ENCODE data around the gene NRXN3.

- no peak for TF ChIP-seq CTCF (IDR thresholded peaks at IDR 0.05; ENCODE audit: poor library complexity, severe bottlenecking)
- no peak for TF ChIP-seq EZH2 (IDR thresholded peaks at IDR 0.05; ENCODE audit: borderline replicate concordance, insufficient read depth, low read length, poor library complexity, severe bottlenecking)
- TF ChIP-seq EP300 (conservative IDR thresholded peaks at IDR 0.05; ENCODE audit: poor library complexity, severe bottlenecking) = peak; percentile 63
- no peak for TF ChIP-seq POLR2AphosphoS5 (IDR thresholded peaks at IDR 0.05)
- TF ChIP-seq, protein P1, sequence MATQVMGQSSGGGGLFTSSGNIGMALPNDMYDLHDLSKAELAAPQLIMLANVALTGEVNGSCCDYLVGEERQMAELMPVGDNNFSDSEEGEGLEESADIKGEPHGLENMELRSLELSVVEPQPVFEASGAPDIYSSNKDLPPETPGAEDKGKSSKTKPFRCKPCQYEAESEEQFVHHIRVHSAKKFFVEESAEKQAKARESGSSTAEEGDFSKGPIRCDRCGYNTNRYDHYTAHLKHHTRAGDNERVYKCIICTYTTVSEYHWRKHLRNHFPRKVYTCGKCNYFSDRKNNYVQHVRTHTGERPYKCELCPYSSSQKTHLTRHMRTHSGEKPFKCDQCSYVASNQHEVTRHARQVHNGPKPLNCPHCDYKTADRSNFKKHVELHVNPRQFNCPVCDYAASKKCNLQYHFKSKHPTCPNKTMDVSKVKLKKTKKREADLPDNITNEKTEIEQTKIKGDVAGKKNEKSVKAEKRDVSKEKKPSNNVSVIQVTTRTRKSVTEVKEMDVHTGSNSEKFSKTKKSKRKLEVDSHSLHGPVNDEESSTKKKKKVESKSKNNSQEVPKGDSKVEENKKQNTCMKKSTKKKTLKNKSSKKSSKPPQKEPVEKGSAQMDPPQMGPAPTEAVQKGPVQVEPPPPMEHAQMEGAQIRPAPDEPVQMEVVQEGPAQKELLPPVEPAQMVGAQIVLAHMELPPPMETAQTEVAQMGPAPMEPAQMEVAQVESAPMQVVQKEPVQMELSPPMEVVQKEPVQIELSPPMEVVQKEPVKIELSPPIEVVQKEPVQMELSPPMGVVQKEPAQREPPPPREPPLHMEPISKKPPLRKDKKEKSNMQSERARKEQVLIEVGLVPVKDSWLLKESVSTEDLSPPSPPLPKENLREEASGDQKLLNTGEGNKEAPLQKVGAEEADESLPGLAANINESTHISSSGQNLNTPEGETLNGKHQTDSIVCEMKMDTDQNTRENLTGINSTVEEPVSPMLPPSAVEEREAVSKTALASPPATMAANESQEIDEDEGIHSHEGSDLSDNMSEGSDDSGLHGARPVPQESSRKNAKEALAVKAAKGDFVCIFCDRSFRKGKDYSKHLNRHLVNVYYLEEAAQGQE (IDR thresholded peaks at IDR 0.05; ENCODE audit: borderline replicate concordance) = peak; percentile 88
- TF ChIP-seq RAD21 (conservative IDR thresholded peaks at IDR 0.05) = no peak
- no peak for TF ChIP-seq MXI1 (conservative IDR thresholded peaks at IDR 0.05; ENCODE audit: poor library complexity, severe bottlenecking)
- no peak for TF ChIP-seq TAF1 (IDR thresholded peaks at IDR 0.05; ENCODE audit: low read depth)
- TF ChIP-seq SMC3 (conservative IDR thresholded peaks at IDR 0.05; ENCODE audit: poor library complexity) = peak; percentile 15
Measured at GRCh38 chr14:79229383-79229909, 1059.3 kb downstream of the NRXN3 start.
